ENCODE measurements around the gene ARID1B. TPM values are rescaled to one million over a fixed set of nuclear protein-coding genes. Genes with fewer than 3 reads are reported as not detected.

ARID1B gene
- total and polyA plus RNA-seq, 4 donors: 49.8 to 90.9 (median 59.0) TPM

GRCh38 chr6:156868385-156868784 lies 91.2 kb downstream of the ARID1B start:
- no peaks in the 10 kb centered on the region for H3K27me3 ChIP-seq (ENCODE audit: control insufficient read depth, insufficient read depth, low read length)
- H3K36me3 ChIP-seq (ENCODE audit: control insufficient read depth, insufficient read depth, low read length): peaks cover 4% of the 10 kb centered on the region
- DNase-seq (ENCODE audit: low read depth in 4 of 6, low spot score in 6 of 6): no peak
- WGBS (ENCODE audit: insufficient coverage): 100% methylated on average over 2 of the region's 3 CpGs
- H3K4me1 ChIP-seq (ENCODE audit: control insufficient read depth, insufficient read depth, low read length): peaks cover 8% of the 10 kb centered on the region
- H3K27ac ChIP-seq (ENCODE audit: low read depth, low read length): no peak overlapping the region
- H3K4me3 ChIP-seq (ENCODE audit: low read depth, low read length): no peak overlapping the region
- H3K9me3 ChIP-seq (ENCODE audit: control insufficient read depth, insufficient read depth, low read length): peaks cover 2% of the 10 kb centered on the region

- no peak overlapping the region for H3K27ac ChIP-seq (ENCODE audit: low read depth, low read length)
- WGBS (ENCODE audit: insufficient coverage): 62% methylated on average over 12 of the region's 13 CpGs
Observed at GRCh38 chr6:156869980-156870398, 92.8 kb downstream of the ARID1B start.

GRCh38 chr6:156870924-156871539 lies 93.9 kb downstream of the ARID1B start:
- no peak for DNase-seq (ENCODE audit: low read depth in 4 of 6, low spot score in 6 of 6)
- Histone ChIP-seq H3K27ac (ENCODE audit: low read depth, low read length) (no peak overlapping the region), H3K27me3 (ENCODE audit: control insufficient read depth, insufficient read depth, low read length) (no peaks in the 10 kb centered on the region), H3K4me1 (ENCODE audit: control insufficient read depth, insufficient read depth, low read length) (peaks cover 11% of the 10 kb centered on the region), H3K4me3 (ENCODE audit: low read depth, low read length) (no peak overlapping the region), H3K36me3 (ENCODE audit: control insufficient read depth, insufficient read depth, low read length) (peaks cover 4% of the 10 kb centered on the region), H3K9me3 (ENCODE audit: control insufficient read depth, insufficient read depth, low read length) (no peaks in the 10 kb centered on the region)
- 82% methylated on average over 1 of the region's 5 CpGs for WGBS (ENCODE audit: insufficient coverage)

More at GRCh38 chr6:156869980-156870398, 92.8 kb downstream of the ARID1B start:
- H3K4me3 ChIP-seq (ENCODE audit: low read depth, low read length): no peak overlapping the region
- H3K4me1 ChIP-seq (ENCODE audit: control insufficient read depth, insufficient read depth, low read length): peaks cover 11% of the 10 kb centered on the region
- no peak for DNase-seq (ENCODE audit: low read depth in 4 of 6, low spot score in 6 of 6)
- H3K36me3 ChIP-seq (ENCODE audit: control insufficient read depth, insufficient read depth, low read length): peaks cover 4% of the 10 kb centered on the region
- H3K27me3 ChIP-seq (ENCODE audit: control insufficient read depth, insufficient read depth, low read length): no peaks in the 10 kb centered on the region
- H3K9me3 ChIP-seq (ENCODE audit: control insufficient read depth, insufficient read depth, low read length): peaks cover under 1% of the 10 kb centered on the region

GRCh38 chr6:156872903-156873302 lies 95.7 kb downstream of the ARID1B start:
- no peak for DNase-seq (ENCODE audit: low read depth in 4 of 6, low spot score in 6 of 6)
- H3K4me3 ChIP-seq (ENCODE audit: low read depth, low read length): no peak overlapping the region
- peaks cover 4% of the 10 kb centered on the region for H3K36me3 ChIP-seq (ENCODE audit: control insufficient read depth, insufficient read depth, low read length)
- peaks cover 8% of the 10 kb centered on the region for H3K4me1 ChIP-seq (ENCODE audit: control insufficient read depth, insufficient read depth, low read length)
- no peaks in the 10 kb centered on the region for H3K9me3 ChIP-seq (ENCODE audit: control insufficient read depth, insufficient read depth, low read length)
- H3K27me3 ChIP-seq (ENCODE audit: control insufficient read depth, insufficient read depth, low read length): no peaks in the 10 kb centered on the region
- 88% methylated on average over 5 of the region's 8 CpGs for WGBS (ENCODE audit: insufficient coverage)
- no peak overlapping the region for H3K27ac ChIP-seq (ENCODE audit: low read depth, low read length)

GRCh38 chr6:156873654-156874380 lies 96.6 kb downstream of the ARID1B start:
- H3K27ac ChIP-seq (ENCODE audit: low read depth, low read length): no peak overlapping the region
- H3K4me1 ChIP-seq (ENCODE audit: control insufficient read depth, insufficient read depth, low read length): peaks cover 9% of the 10 kb centered on the region
- no peaks in the 10 kb centered on the region for H3K27me3 ChIP-seq (ENCODE audit: control insufficient read depth, insufficient read depth, low read length)
- H3K36me3 ChIP-seq (ENCODE audit: control insufficient read depth, insufficient read depth, low read length): peaks cover 4% of the 10 kb centered on the region
- no peak overlapping the region for H3K4me3 ChIP-seq (ENCODE audit: low read depth, low read length)
- H3K9me3 ChIP-seq (ENCODE audit: control insufficient read depth, insufficient read depth, low read length): no peaks in the 10 kb centered on the region
- WGBS (ENCODE audit: insufficient coverage): 83% methylated on average over 6 of the region's 10 CpGs
- no peak for DNase-seq (ENCODE audit: low read depth in 4 of 6, low spot score in 6 of 6)

GRCh38 chr6:156875062-156875461 lies 97.9 kb downstream of the ARID1B start:
- peaks cover 9% of the 10 kb centered on the region for H3K4me1 ChIP-seq (ENCODE audit: control insufficient read depth, insufficient read depth, low read length)
- H3K9me3 ChIP-seq (ENCODE audit: control insufficient read depth, insufficient read depth, low read length): no peaks in the 10 kb centered on the region
- no CpG with 5 or more reads among the region's 2 CpGs for WGBS (ENCODE audit: insufficient coverage)
- peaks cover 4% of the 10 kb centered on the region for H3K36me3 ChIP-seq (ENCODE audit: control insufficient read depth, insufficient read depth, low read length)
- H3K27ac ChIP-seq (ENCODE audit: low read depth, low read length): no peak overlapping the region
- H3K27me3 ChIP-seq (ENCODE audit: control insufficient read depth, insufficient read depth, low read length): no peaks in the 10 kb centered on the region
- H3K4me3 ChIP-seq (ENCODE audit: low read depth, low read length): no peak overlapping the region
- no peak for DNase-seq (ENCODE audit: low read depth in 4 of 6, low spot score in 6 of 6)

- H3K27ac ChIP-seq (ENCODE audit: low read depth, low read length): no peak overlapping the region
- H3K4me1 ChIP-seq (ENCODE audit: control insufficient read depth, insufficient read depth, low read length): peaks cover 10% of the 10 kb centered on the region
- H3K9me3 ChIP-seq (ENCODE audit: control insufficient read depth, insufficient read depth, low read length): no peaks in the 10 kb centered on the region
- no peak for DNase-seq (ENCODE audit: low read depth in 4 of 6, low spot score in 6 of 6)
- no peak overlapping the region for H3K4me3 ChIP-seq (ENCODE audit: low read depth, low read length)
- 91% methylated on average over 10 of the region's 11 CpGs for WGBS (ENCODE audit: insufficient coverage)
- H3K27me3 ChIP-seq (ENCODE audit: control insufficient read depth, insufficient read depth, low read length): no peaks in the 10 kb centered on the region
- peaks cover 4% of the 10 kb centered on the region for H3K36me3 ChIP-seq (ENCODE audit: control insufficient read depth, insufficient read depth, low read length)
Observed at GRCh38 chr6:156876302-156876701, 99.1 kb downstream of the ARID1B start.

- no peak overlapping the region for H3K27ac ChIP-seq (ENCODE audit: low read depth, low read length)
- H3K4me3 ChIP-seq (ENCODE audit: low read depth, low read length): no peak overlapping the region
- H3K9me3 ChIP-seq (ENCODE audit: control insufficient read depth, insufficient read depth, low read length): no peaks in the 10 kb centered on the region
- no peaks in the 10 kb centered on the region for H3K27me3 ChIP-seq (ENCODE audit: control insufficient read depth, insufficient read depth, low read length)
- peaks cover 13% of the 10 kb centered on the region for H3K4me1 ChIP-seq (ENCODE audit: control insufficient read depth, insufficient read depth, low read length)
- WGBS (ENCODE audit: insufficient coverage): 91% methylated on average over 7 of the region's 10 CpGs
- H3K36me3 ChIP-seq (ENCODE audit: control insufficient read depth, insufficient read depth, low read length): peaks cover 3% of the 10 kb centered on the region
- no peak for DNase-seq (ENCODE audit: low read depth in 4 of 6, low spot score in 6 of 6)
Observed at GRCh38 chr6:156877126-156877863, 100.1 kb downstream of the ARID1B start.

- H3K27me3 ChIP-seq (ENCODE audit: control insufficient read depth, insufficient read depth, low read length): no peaks in the 10 kb centered on the region
- no peaks in the 10 kb centered on the region for H3K36me3 ChIP-seq (ENCODE audit: control insufficient read depth, insufficient read depth, low read length)
- no peaks in the 10 kb centered on the region for H3K9me3 ChIP-seq (ENCODE audit: control insufficient read depth, insufficient read depth, low read length)
- 93% methylated on average over 3 of the region's 4 CpGs for WGBS (ENCODE audit: insufficient coverage)
- no peak overlapping the region for H3K27ac ChIP-seq (ENCODE audit: low read depth, low read length)
- no peak overlapping the region for H3K4me3 ChIP-seq (ENCODE audit: low read depth, low read length)
- H3K4me1 ChIP-seq (ENCODE audit: control insufficient read depth, insufficient read depth, low read length): peaks cover 11% of the 10 kb centered on the region
- no peak for DNase-seq (ENCODE audit: low read depth in 4 of 6, low spot score in 6 of 6)
Observed at GRCh38 chr6:156878681-156879080, 101.5 kb downstream of the ARID1B start.
